IgD-negative memory B cell (primary cell): Measurements from ENCODE around the gene GDF7. TPM values are rescaled to one million over a fixed set of nuclear protein-coding genes. Genes with fewer than 3 reads are reported as not detected.

ENCODE experiments used
- H3K27ac Mint-ChIP-seq, 3 donors: one replicate each; pipeline ENCODE4 v1.8.0; 2020 to 2022; ENCODE audit warnings: mild to moderate bottlenecking in 3 of 3, mixed read lengths in 3 of 3, moderate library complexity in 1 of 3
- H3K27me3 Mint-ChIP-seq: one replicate; pipeline ENCODE4 v1.8.0; 2021; ENCODE audit warnings: mixed read lengths
- H3K36me3 Mint-ChIP-seq: one replicate; pipeline ENCODE4 v1.8.0; 2020; ENCODE audit warnings: mild to moderate bottlenecking, mixed read lengths
- H3K4me1 Mint-ChIP-seq, 3 donors: one replicate each; pipeline ENCODE4 v1.8.0; 2020 to 2022; ENCODE audit warnings: mixed read lengths in 3 of 3, mild to moderate bottlenecking in 1 of 3
- H3K4me3 Mint-ChIP-seq, 4 donors: one replicate each; pipeline ENCODE4 v1.8.0; 2020 to 2022; ENCODE audit warnings: mild to moderate bottlenecking in 4 of 4, mixed read lengths in 4 of 4, moderate library complexity in 3 of 4
- H3K9me3 Mint-ChIP-seq, 3 donors: one replicate each; pipeline ENCODE4 v1.8.0; 2020 to 2021; ENCODE audit warnings: mixed read lengths in 3 of 3, mild to moderate bottlenecking in 1 of 3
- polyA plus RNA-seq: library from polyadenylated mRNA; unstranded; fragments of 300-500 nt; fragmentation: Illumina TruSeq; gene quantifications from one replicate; pipeline ENCODE4 v1.2.3, GENCODE V29; 2021

Gene GDF7
- polyA plus RNA-seq, 1 donor from 2014 or later = 0.74 TPM

GRCh38 chr2:20725782-20726181, 58.8 kb downstream of the GDF7 start:
- H3K27ac Mint-ChIP-seq = no peak overlapping the region
- H3K4me1 Mint-ChIP-seq = peaks cover 2% of the 10 kb centered on the region in 3 donors
- no peaks in the 10 kb centered on the region for H3K27me3 Mint-ChIP-seq
- no peak overlapping the region for H3K4me3 Mint-ChIP-seq
- H3K9me3 Mint-ChIP-seq = no peaks in the 10 kb centered on the region
- peaks cover 2% of the 10 kb centered on the region for H3K36me3 Mint-ChIP-seq

- no peak overlapping the region for H3K4me3 Mint-ChIP-seq
- peaks cover 2% of the 10 kb centered on the region for H3K36me3 Mint-ChIP-seq
- H3K27me3 Mint-ChIP-seq = no peaks in the 10 kb centered on the region
- no peak overlapping the region for H3K27ac Mint-ChIP-seq
- H3K4me1 Mint-ChIP-seq = peaks cover 0 to 5% (median 0%) of the 10 kb centered on the region in 3 donors
- no peaks in the 10 kb centered on the region for H3K9me3 Mint-ChIP-seq
Observed at GRCh38 chr2:20726913-20727312, 60.0 kb downstream of the GDF7 start.

- H3K27ac Mint-ChIP-seq = peak overlapping the region in 1 of 3 donors; percentile 18
- H3K4me1 Mint-ChIP-seq = peaks cover 0 to 7% (median 0%) of the 10 kb centered on the region in 3 donors
- H3K4me3 Mint-ChIP-seq = no peak overlapping the region
- no peaks in the 10 kb centered on the region for H3K27me3 Mint-ChIP-seq
- H3K36me3 Mint-ChIP-seq = peaks cover 7% of the 10 kb centered on the region
- H3K9me3 Mint-ChIP-seq = no peaks in the 10 kb centered on the region
Observed at GRCh38 chr2:20728114-20728758, 61.3 kb downstream of the GDF7 start.

Other genes with a start within 250 kb of the GDF7 start
- 14.0 TPM for gene RHOB, start 220.1 kb upstream of the GDF7 start, polyA plus RNA-seq
- 27.3 TPM for gene HS1BP3, start 16.0 kb upstream of the GDF7 start, polyA plus RNA-seq
- 15.4 TPM for gene LDAH, start 156.0 kb downstream of the GDF7 start, polyA plus RNA-seq